GM18909 (cell line): ENCODE measurements around the gene COL1A1.
A peak's percentile ranks its signal among the peaks of the same experiment; 100 is the strongest.

Experiments
- ATAC-seq: cut with Tn5 transposase; IDR thresholded peaks from one replicate; pipeline ENCODE4 v1.9.1; 2021; ENCODE audit warnings: mild to moderate bottlenecking; ENCODE audit not compliant: unreplicated experiment, poor library complexity

Gene COL1A1

GRCh38 chr17:50203086-50203485 lies 1.7 kb upstream of the COL1A1 start:
- ATAC-seq, result no peak

- peak; percentile 65 for ATAC-seq
These were observed 765 bp downstream of the COL1A1 start for GRCh38 chr17:50200457-50201275.

GRCh38 chr17:50199803-50200456 lies 1.5 kb downstream of the COL1A1 start:
- peak; percentile 29 for ATAC-seq

GRCh38 chr17:50199211-50199802 lies 2.1 kb downstream of the COL1A1 start:
- ATAC-seq, result no peak

GRCh38 chr17:50198026-50198669 lies 3.3 kb downstream of the COL1A1 start:
- no peak for ATAC-seq

GRCh38 chr17:50196826-50197225 lies 4.6 kb downstream of the COL1A1 start:
- no peak for ATAC-seq

- ATAC-seq, result no peak
These were observed 5.4 kb downstream of the COL1A1 start for GRCh38 chr17:50196036-50196435.

- no peak for ATAC-seq
These were observed 6.2 kb downstream of the COL1A1 start for GRCh38 chr17:50194934-50195865.

GRCh38 chr17:50194140-50194933 lies 7.1 kb downstream of the COL1A1 start:
- no peak for ATAC-seq

- no peak for ATAC-seq
These were observed 8.7 kb downstream of the COL1A1 start for GRCh38 chr17:50192618-50193291.

GRCh38 chr17:50192144-50192617 lies 9.2 kb downstream of the COL1A1 start:
- ATAC-seq, result no peak

- no peak for ATAC-seq
These were observed 9.9 kb downstream of the COL1A1 start for GRCh38 chr17:50191359-50192143.

- ATAC-seq, result no peak
These were observed 10.7 kb downstream of the COL1A1 start for GRCh38 chr17:50190603-50191358.

- ATAC-seq, result no peak
These were observed 11.2 kb downstream of the COL1A1 start for GRCh38 chr17:50190293-50190602.

GRCh38 chr17:50189550-50190292 lies 11.7 kb downstream of the COL1A1 start:
- ATAC-seq, result no peak

- no peak for ATAC-seq
These were observed 12.4 kb downstream of the COL1A1 start for GRCh38 chr17:50188921-50189549.
